K562 (cell line): Measurements from ENCODE around the gene PARD6B. TPM values are rescaled to one million over a fixed set of nuclear protein-coding genes. Genes with fewer than 3 reads are reported as not detected.

Experiments
- CBX8 ChIP-seq: fragments of 200-600 bp; sonication (generic); IDR thresholded peaks from 2 replicates; pipeline ENCODE4 v1.6.1; 2012; ENCODE audit warnings: borderline replicate concordance, mixed run types, low read depth, mild to moderate bottlenecking, moderate library complexity, mixed read lengths, low read length, control low read depth, inconsistent platforms; ENCODE audit not compliant: poor library complexity, severe bottlenecking; ENCODE audit errors: extremely low read depth
- CC2D1A ChIP-seq: fragments of 450-650 bp; IDR thresholded peaks from 2 replicates; pipeline ENCODE4 v1.6.1; 2017; ENCODE audit warnings: mild to moderate bottlenecking
- CSDE1 ChIP-seq, 2 experiments: fragments of 450-650 bp; IDR thresholded peaks; 2 replicates each; pipeline ENCODE4 v1.6.1; 2016; ENCODE audit warnings: mild to moderate bottlenecking in 1 of 2
- DPF2 ChIP-seq: fragments of 450-650 bp; IDR thresholded peaks from 2 replicates; pipeline ENCODE4 v1.6.1; 2016
- FOXK2 ChIP-seq, 2 experiments: fragments of 450-650 bp; IDR thresholded peaks in 1 of 2; conservative IDR thresholded peaks in 1 of 2; 2 replicates each; pipeline ENCODE4 v1.6.1; 2016; ENCODE audit warnings: low read depth in 2 of 2, mild to moderate bottlenecking in 1 of 2
- JUND ChIP-seq, 2 experiments: IDR thresholded peaks; 2 replicates in 1 of 2; 3 replicates in 1 of 2; pipeline ENCODE4 v1.6.1; 2011; ENCODE audit warnings: borderline replicate concordance in 2 of 2, low read depth in 2 of 2, low read length in 2 of 2, improper control_type of control experiment in 1 of 2, missing biosample characterization in 1 of 2, missing genetic modification characterization in 1 of 2, missing genetic modification reagents in 1 of 2
- NR2C2 ChIP-seq, 2 experiments: fragments of 200-800 bp in 1 of 2; sonication (Bioruptor generic) in 1 of 2; sonication (generic) in 1 of 2; formaldehyde crosslinking in 1 of 2; IDR thresholded peaks; 2 replicates each; pipeline versions ENCODE4 v1.6.1 to v1.8.0; 2016 to 2022; ENCODE audit warnings: mild to moderate bottlenecking in 1 of 2, missing compliant biosample characterization in 1 of 2, missing genetic modification characterization in 1 of 2, missing genetic modification reagents in 1 of 2
- ZBTB17 ChIP-seq: fragments of 450-650 bp; formaldehyde crosslinking; IDR thresholded peaks from 2 replicates; pipeline ENCODE4 v1.4.0; 2020; ENCODE audit warnings: mild to moderate bottlenecking
- ZBTB33 ChIP-seq: sonication (generic); formaldehyde crosslinking; IDR thresholded peaks from 2 replicates; pipeline ENCODE4 v1.8.1; 2023; ENCODE audit warnings: mild to moderate bottlenecking, missing genetic modification reagents
- ZEB2 ChIP-seq: fragments of 450-650 bp; IDR thresholded peaks from 2 replicates; pipeline ENCODE4 v1.6.1; 2016
- ZNF318 ChIP-seq, 2 experiments: fragments of 450-650 bp; IDR thresholded peaks; 2 replicates each; pipeline ENCODE4 v1.6.1; 2016; ENCODE audit warnings: mild to moderate bottlenecking in 2 of 2, borderline replicate concordance in 1 of 2, low read depth in 1 of 2, moderate library complexity in 1 of 2
- polyA plus RNA-seq, 8 experiments: library from polyadenylated mRNA; depleted of rRNA in 4 of 8; stranded (reverse) in 5 of 8; unstranded in 3 of 8; fragments of >200 nt; fragmentation: Nextera tagmentation in 2 of 8; fragmentation: Illumina TruSeq in 1 of 8; extraction: Ambion mirVana in 2 of 8; extraction: Trizol in 1 of 8; gene quantifications; 2 replicates each; pipeline versions ENCODE4 v1.2.1 to v1.2.3, GENCODE V29; 2011 to 2014; ENCODE audit warnings: inconsistent platforms in 1 of 8, missing spikeins in 1 of 8
- total RNA-seq, 7 experiments: library from RNA; depleted of rRNA in 6 of 7; stranded (reverse); fragments of >200 nt in 6 of 7; fragmentation: Illumina TruSeq in 2 of 7; extraction: Trizol in 2 of 7; gene quantifications; 2 replicates each; pipeline versions ENCODE4 v1.2.1 to v1.2.3, GENCODE V29; 2011 to 2021; ENCODE audit warnings: low replicate concordance in 1 of 7

Gene PARD6B
- total and polyA plus RNA-seq, 9 of the 15 experiments (the other 6 are each of a cell fraction or from before 2014, with no cell fraction given) = 1.7 to 12.3 (median 5.5) TPM

GRCh38 chr20:50744143-50744792 lies 12.9 kb downstream of the PARD6B start (continued):
- TF ChIP-seq ZBTB33 (CRISPR knock-in tag) (peak; percentile 71; the same call in 1 of the 2 replicates), CSDE1 (IDR thresholded peaks at IDR 0.05) (no peak), ZEB2 (no peak), CC2D1A (peak; percentile 20; the same call in 1 of the 2 replicates), DPF2 (peak; percentile 66; the same call in 1 of the 2 replicates), FOXK2 (conservative IDR thresholded peaks at IDR 0.05 in 1 of 2, IDR thresholded peaks at IDR 0.05 in 1 of 2; ENCODE audit: low read depth in 2 of 2) (no peak), ZBTB17 (CRISPR knock-in tag) (no peak), CBX8 (no peak), ZNF318 (IDR thresholded peaks at IDR 0.05; ENCODE audit: borderline replicate concordance in 1 of 2, low read depth in 1 of 2) (no peak), JUND (IDR thresholded peaks at IDR 0.05; ENCODE audit: borderline replicate concordance, low read depth, low read length) (peak; percentile 70; the same call in 1 of the 2 replicates), JUND (tag; IDR thresholded peaks at IDR 0.05; ENCODE audit: borderline replicate concordance, low read depth, low read length) (peak; percentile 29; the same call in 1 of the 3 replicates), NR2C2 (CRISPR knock-in tag; IDR thresholded peaks at IDR 0.05) (no peak), NR2C2 (tag; IDR thresholded peaks at IDR 0.05) (peak; percentile 45; the same call in 1 of the 2 replicates)
